Activated naive CD4-positive, alpha-beta T cell treated with anti-CD3 and anti-CD28 coated beads, Interleukin-2, amount 50 U/mL, for 72 hours (primary cell): ENCODE data around the gene PSMD2. TPM values are rescaled to one million over a fixed set of nuclear protein-coding genes. Genes with fewer than 3 reads are reported as not detected.

ENCODE experiments used
- ATAC-seq, 2 donors: fragments of 150-1000 bp; cut with Tn5 transposase; 2 replicates each; pipeline ENCODE4 v1.10.0; 2021; ENCODE audit warnings: mild to moderate bottlenecking in 2 of 2, moderate library complexity in 2 of 2
- DNase-seq, 2 donors: peaks; one replicate each; pipeline ENCODE4 v3.0.0; 2021 to 2022; ENCODE audit warnings: low spot score in 2 of 2
- H3K27ac Mint-ChIP-seq, 2 donors: one replicate each; pipeline ENCODE4 v1.8.0; 2022; ENCODE audit warnings: mild to moderate bottlenecking in 2 of 2, mixed read lengths in 2 of 2
- H3K36me3 Mint-ChIP-seq, 2 donors: one replicate each; pipeline ENCODE4 v1.8.0; 2022; ENCODE audit warnings: mixed read lengths in 2 of 2
- H3K9me3 Mint-ChIP-seq, 2 donors: one replicate each; pipeline ENCODE4 v1.8.0; 2022; ENCODE audit warnings: mixed read lengths in 2 of 2
- total RNA-seq, 2 donors: library from RNA; stranded (reverse); gene quantifications; one replicate each; pipeline ENCODE4 v1.2.3, GENCODE V29; 2022

PSMD2 gene
- total RNA-seq, 2 donors from 2014 or later, result 241 to 252 TPM

- DNase-seq, result no peak
- Mint-ChIP-seq H3K9me3 (no peaks in the 10 kb centered on the region), H3K27ac (no peak overlapping the region), H3K36me3 (peaks cover 0 to 5% of the 10 kb centered on the region in 2 donors)
- ATAC-seq, result no peak
These were observed 56.4 kb downstream of the PSMD2 start for GRCh38 chr3:184355261-184356040.

GRCh38 chr3:184357248-184358123 lies 58.4 kb downstream of the PSMD2 start:
- Mint-ChIP-seq H3K9me3 (no peaks in the 10 kb centered on the region), H3K36me3 (peaks cover 0 to 5% of the 10 kb centered on the region in 2 donors), H3K27ac (no peak overlapping the region)
- DNase-seq, result no peak
- no peak for ATAC-seq

- DNase-seq (no peak), ATAC-seq (no peak)
- Mint-ChIP-seq H3K27ac (no peak overlapping the region), H3K36me3 (peaks cover under 1 to 8% of the 10 kb centered on the region in 2 donors), H3K9me3 (no peaks in the 10 kb centered on the region)
These were observed 59.2 kb downstream of the PSMD2 start for GRCh38 chr3:184358124-184358767.

Other genes starting within 250 kb of the PSMD2 start
- not detected for gene HTR3C, start 246.2 kb upstream of the PSMD2 start, total RNA-seq
- gene HTR3E, start 202.2 kb upstream of the PSMD2 start, total RNA-seq, result not detected
- 10 to 100 TPM; 48.6 to 56.1 TPM for gene EIF2B5, start 163.9 kb upstream of the PSMD2 start, total RNA-seq
- gene DVL3, start 143.9 kb upstream of the PSMD2 start, total RNA-seq, result 10 to 100 TPM; 30.1 to 41.7 TPM
- 100 to 1,000 TPM; 207 to 288 TPM for gene AP2M1, start 124.4 kb upstream of the PSMD2 start, total RNA-seq
- 10 to 100 TPM; 76.6 to 81.3 TPM for gene ABCF3, start 113.0 kb upstream of the PSMD2 start, total RNA-seq
- not detected for gene VWA5B2, start 69.7 kb upstream of the PSMD2 start, total RNA-seq
- gene ALG3, start 50.3 kb upstream of the PSMD2 start, total RNA-seq, result 10 to 100 TPM; 35.5 to 35.8 TPM
- gene EEF1AKMT4, start 49.6 kb upstream of the PSMD2 start, total RNA-seq, result 1 to 10 TPM; 8.3 to 9.9 TPM
- under 1 TPM; 0.18 to 0.34 TPM for gene CAMK2N2, start 37.7 kb upstream of the PSMD2 start, total RNA-seq
- gene ECE2, start 23.2 kb upstream of the PSMD2 start, total RNA-seq, result under 1 TPM in 1 of 2 donors, not detected in 1; 0.18 TPM
- 100 to 1,000 TPM; 256 to 376 TPM for gene EIF4G1, start 15.4 kb downstream of the PSMD2 start, total RNA-seq
- 1 to 10 TPM; 4.1 to 6.8 TPM for gene FAM131A, start 38.4 kb downstream of the PSMD2 start, total RNA-seq
- gene CLCN2, start 62.4 kb downstream of the PSMD2 start, total RNA-seq, result 10 to 100 TPM in 1 of 2 donors, 1 to 10 TPM in 1; 6.5 to 13.9 TPM
- gene POLR2H, start 62.5 kb downstream of the PSMD2 start, total RNA-seq, result 100 to 1,000 TPM; 112 to 177 TPM
- gene THPO, start 79.0 kb downstream of the PSMD2 start, total RNA-seq, result not detected
- under 1 TPM in 1 of 2 donors, not detected in 1; 0.49 TPM for gene CHRD, start 80.8 kb downstream of the PSMD2 start, total RNA-seq